ENCODE data around the gene ZNF331.

DNA sequence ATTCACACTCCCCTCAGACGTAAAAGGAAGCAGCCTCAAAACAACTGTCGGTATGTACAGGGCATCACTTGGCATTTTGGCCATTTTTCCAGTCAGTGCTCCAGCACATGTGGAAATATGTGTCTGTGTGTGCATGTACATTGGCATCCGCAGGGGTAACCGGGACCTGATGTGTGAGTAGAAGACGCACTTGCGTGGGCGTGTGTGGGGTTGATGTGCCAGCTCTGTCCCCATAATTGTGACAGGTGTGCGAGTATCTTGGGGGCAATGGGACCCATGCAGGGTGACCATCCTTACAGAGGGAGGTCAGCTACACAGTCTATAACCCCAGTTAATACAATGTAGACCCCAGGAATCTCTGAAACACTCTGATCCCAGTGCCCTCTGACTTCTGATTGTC is 7.3 kb upstream of the ZNF331 start:
- TF ChIP-seq TAF1 (IDR thresholded peaks at IDR 0.05; ENCODE audit: low read depth) (no peak), CREB1 (IDR thresholded peaks at IDR 0.05; ENCODE audit: low read depth) (no peak), RAD21 (IDR thresholded peaks at IDR 0.05; ENCODE audit: low read depth) (no peak), YY1 (IDR thresholded peaks at IDR 0.05; ENCODE audit: low read depth) (no peak), EGR1 (IDR thresholded peaks at IDR 0.05) (no peak), TCF12 (IDR thresholded peaks at IDR 0.05; ENCODE audit: low read depth) (no peak), FOXM1 (IDR thresholded peaks at IDR 0.05; ENCODE audit: borderline replicate concordance, low read depth) (no peak), TEAD4 (IDR thresholded peaks at IDR 0.05) (no peak)
- TF ChIP-seq, protein P1, sequence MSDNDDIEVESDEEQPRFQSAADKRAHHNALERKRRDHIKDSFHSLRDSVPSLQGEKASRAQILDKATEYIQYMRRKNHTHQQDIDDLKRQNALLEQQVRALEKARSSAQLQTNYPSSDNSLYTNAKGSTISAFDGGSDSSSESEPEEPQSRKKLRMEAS (IDR thresholded peaks at IDR 0.05): no peak
- TF ChIP-seq, protein P2, sequence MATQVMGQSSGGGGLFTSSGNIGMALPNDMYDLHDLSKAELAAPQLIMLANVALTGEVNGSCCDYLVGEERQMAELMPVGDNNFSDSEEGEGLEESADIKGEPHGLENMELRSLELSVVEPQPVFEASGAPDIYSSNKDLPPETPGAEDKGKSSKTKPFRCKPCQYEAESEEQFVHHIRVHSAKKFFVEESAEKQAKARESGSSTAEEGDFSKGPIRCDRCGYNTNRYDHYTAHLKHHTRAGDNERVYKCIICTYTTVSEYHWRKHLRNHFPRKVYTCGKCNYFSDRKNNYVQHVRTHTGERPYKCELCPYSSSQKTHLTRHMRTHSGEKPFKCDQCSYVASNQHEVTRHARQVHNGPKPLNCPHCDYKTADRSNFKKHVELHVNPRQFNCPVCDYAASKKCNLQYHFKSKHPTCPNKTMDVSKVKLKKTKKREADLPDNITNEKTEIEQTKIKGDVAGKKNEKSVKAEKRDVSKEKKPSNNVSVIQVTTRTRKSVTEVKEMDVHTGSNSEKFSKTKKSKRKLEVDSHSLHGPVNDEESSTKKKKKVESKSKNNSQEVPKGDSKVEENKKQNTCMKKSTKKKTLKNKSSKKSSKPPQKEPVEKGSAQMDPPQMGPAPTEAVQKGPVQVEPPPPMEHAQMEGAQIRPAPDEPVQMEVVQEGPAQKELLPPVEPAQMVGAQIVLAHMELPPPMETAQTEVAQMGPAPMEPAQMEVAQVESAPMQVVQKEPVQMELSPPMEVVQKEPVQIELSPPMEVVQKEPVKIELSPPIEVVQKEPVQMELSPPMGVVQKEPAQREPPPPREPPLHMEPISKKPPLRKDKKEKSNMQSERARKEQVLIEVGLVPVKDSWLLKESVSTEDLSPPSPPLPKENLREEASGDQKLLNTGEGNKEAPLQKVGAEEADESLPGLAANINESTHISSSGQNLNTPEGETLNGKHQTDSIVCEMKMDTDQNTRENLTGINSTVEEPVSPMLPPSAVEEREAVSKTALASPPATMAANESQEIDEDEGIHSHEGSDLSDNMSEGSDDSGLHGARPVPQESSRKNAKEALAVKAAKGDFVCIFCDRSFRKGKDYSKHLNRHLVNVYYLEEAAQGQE (IDR thresholded peaks at IDR 0.05; ENCODE audit: low read depth): no peak
